ENCODE measurements around the gene SHROOM3. TPM values are rescaled to one million over a fixed set of nuclear protein-coding genes. Genes with fewer than 3 reads are reported as not detected.

SHROOM3 gene
- total and polyA plus RNA-seq, 2 donors (not counting 3 experiments of a cell fraction or from before 2014, with no cell fraction given): 2.7 to 6.7 TPM

GRCh38 chr4:76688619-76689144 is 253.7 kb downstream of the SHROOM3 start:
- FAIRE-seq (no peak), DNase-seq (ENCODE audit: low read depth, low spot score) (no peak)
- Histone ChIP-seq H3K4me1 (ENCODE audit: control insufficient read depth, extremely low read depth, insufficient read depth, low read length) (peaks cover 18% of the 10 kb centered on the region), H3K9me3 (replicated peaks; ENCODE audit: control insufficient read depth, insufficient read depth, low read length) (no peaks in the 10 kb centered on the region), H3K9ac (replicated peaks; ENCODE audit: extremely low read depth, insufficient read depth, low read length) (peak overlapping the region; percentile 79), H4K20me1 (replicated peaks; ENCODE audit: control insufficient read depth, extremely low read depth, insufficient read depth, low read length) (no peaks in the 10 kb centered on the region), H3K9me1 (replicated peaks; ENCODE audit: control insufficient read depth, extremely low read depth, insufficient read depth, low read length) (no peaks in the 10 kb centered on the region), H3K4me3 (replicated peaks in 1 of 3; ENCODE audit: insufficient read depth in 1 of 3, low read depth in 1 of 3, low read length in 3 of 3) (peak overlapping the region; percentile 41 to 73 (median 65)), H3K27ac (ENCODE audit: insufficient read depth, low read depth, low read length) (no peak overlapping the region), H3K79me2 (ENCODE audit: control insufficient read depth, insufficient read depth, low read length) (peaks cover 6% of the 10 kb centered on the region), H3K4me2 (ENCODE audit: insufficient read depth, low read length) (peak overlapping the region; percentile 86), H2AFZ (ENCODE audit: low read depth, low read length) (peak overlapping the region; percentile 67), H3K36me3 (ENCODE audit: control insufficient read depth in 2 of 2, extremely low read depth in 1 of 2, insufficient read depth in 2 of 2, low read length in 2 of 2) (no peaks in the 10 kb centered on the region), H3K27me3 (ENCODE audit: control insufficient read depth in 2 of 2, insufficient read depth in 2 of 2, low read length in 2 of 2) (no peaks in the 10 kb centered on the region)
- no TSS peak for BruUV-seq (replicated peaks)
- POLR2A ChIA-PET: interaction anchor here (0.5 kb wide), 1 partner anchor 11 kb away, joined by 3 read pairs; no protein-coding TSS in a partner anchor
- intact Hi-C loops (cut with micrococcal nuclease): loop anchor here (1.0 to 2.0 kb wide), 2 partner anchors 16 to 64 kb away; no protein-coding TSS in a partner anchor
- TF ChIP-seq, protein P1, sequence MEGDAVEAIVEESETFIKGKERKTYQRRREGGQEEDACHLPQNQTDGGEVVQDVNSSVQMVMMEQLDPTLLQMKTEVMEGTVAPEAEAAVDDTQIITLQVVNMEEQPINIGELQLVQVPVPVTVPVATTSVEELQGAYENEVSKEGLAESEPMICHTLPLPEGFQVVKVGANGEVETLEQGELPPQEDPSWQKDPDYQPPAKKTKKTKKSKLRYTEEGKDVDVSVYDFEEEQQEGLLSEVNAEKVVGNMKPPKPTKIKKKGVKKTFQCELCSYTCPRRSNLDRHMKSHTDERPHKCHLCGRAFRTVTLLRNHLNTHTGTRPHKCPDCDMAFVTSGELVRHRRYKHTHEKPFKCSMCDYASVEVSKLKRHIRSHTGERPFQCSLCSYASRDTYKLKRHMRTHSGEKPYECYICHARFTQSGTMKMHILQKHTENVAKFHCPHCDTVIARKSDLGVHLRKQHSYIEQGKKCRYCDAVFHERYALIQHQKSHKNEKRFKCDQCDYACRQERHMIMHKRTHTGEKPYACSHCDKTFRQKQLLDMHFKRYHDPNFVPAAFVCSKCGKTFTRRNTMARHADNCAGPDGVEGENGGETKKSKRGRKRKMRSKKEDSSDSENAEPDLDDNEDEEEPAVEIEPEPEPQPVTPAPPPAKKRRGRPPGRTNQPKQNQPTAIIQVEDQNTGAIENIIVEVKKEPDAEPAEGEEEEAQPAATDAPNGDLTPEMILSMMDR (IDR thresholded peaks at IDR 0.05; ENCODE audit: extremely low read depth in 1 of 2, insufficient read depth in 1 of 2, low read depth in 1 of 2, low read length in 2 of 2): no peak
- dilution Hi-C loops (cut with MboI; ENCODE audit: extremely low pct_ligation_motif_present, low sequenced_read_pairs): no loop called here
- CTCF ChIA-PET: interaction anchor here (1.0 to 1.6 kb wide), 10 partner anchors 9 to 356 kb away, joined by 3 to 5 read pairs (median 3); no protein-coding TSS in a partner anchor

DNA sequence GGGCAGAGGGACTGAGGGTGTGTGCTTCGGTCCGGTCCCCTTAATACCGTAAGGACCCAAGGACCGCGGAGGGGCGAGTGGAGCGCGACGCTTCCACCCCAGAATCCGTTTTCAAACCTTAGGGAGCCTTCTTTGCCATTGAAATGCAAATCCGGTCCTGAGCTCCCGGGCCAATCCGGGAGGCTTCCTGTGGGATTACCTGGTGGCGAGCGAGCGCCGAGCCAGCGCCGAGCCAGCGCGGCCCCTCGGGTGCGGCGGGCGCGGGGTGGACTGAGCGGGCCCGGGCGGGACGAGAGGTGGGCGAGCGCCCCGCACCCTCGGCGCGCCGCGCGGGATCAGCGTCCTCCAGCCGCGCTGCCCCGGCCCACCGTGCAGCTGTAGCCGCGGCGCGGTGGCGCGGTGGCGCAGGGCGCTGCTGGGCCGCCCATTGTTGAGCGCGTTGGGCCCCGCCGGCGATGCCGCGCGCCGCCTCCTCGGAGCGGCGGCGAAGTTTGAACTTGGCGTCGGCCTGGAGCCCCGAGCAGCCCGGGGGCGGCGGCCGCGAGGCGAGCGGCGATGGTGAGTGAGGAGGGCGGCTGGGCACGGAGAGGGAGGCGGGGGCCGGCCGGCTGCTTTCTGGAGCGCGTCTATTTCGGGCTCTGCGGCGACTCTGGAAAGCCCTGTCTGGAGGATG is 254.3 kb downstream of the SHROOM3 start:
- Histone ChIP-seq H3K36me3 (ENCODE audit: control insufficient read depth in 2 of 2, extremely low read depth in 1 of 2, insufficient read depth in 2 of 2, low read length in 2 of 2) (no peaks in the 10 kb centered on the region), H3K9me3 (replicated peaks; ENCODE audit: control insufficient read depth, insufficient read depth, low read length) (no peaks in the 10 kb centered on the region), H3K27me3 (ENCODE audit: control insufficient read depth in 2 of 2, insufficient read depth in 2 of 2, low read length in 2 of 2) (no peaks in the 10 kb centered on the region), H2AFZ (ENCODE audit: low read depth, low read length) (peak overlapping the region; percentile 67), H4K20me1 (replicated peaks; ENCODE audit: control insufficient read depth, extremely low read depth, insufficient read depth, low read length) (no peaks in the 10 kb centered on the region), H3K4me2 (ENCODE audit: insufficient read depth, low read length) (peak overlapping the region; percentile 86), H3K27ac (ENCODE audit: insufficient read depth, low read depth, low read length) (peak overlapping the region; percentile 40), H3K79me2 (ENCODE audit: control insufficient read depth, insufficient read depth, low read length) (peaks cover 6% of the 10 kb centered on the region), H3K4me3 (replicated peaks in 1 of 3; ENCODE audit: insufficient read depth in 1 of 3, low read depth in 1 of 3, low read length in 3 of 3) (peak overlapping the region; percentile 41 to 73 (median 65)), H3K9ac (replicated peaks; ENCODE audit: extremely low read depth, insufficient read depth, low read length) (peak overlapping the region; percentile 79), H3K9me1 (replicated peaks; ENCODE audit: control insufficient read depth, extremely low read depth, insufficient read depth, low read length) (no peaks in the 10 kb centered on the region), H3K4me1 (ENCODE audit: control insufficient read depth, extremely low read depth, insufficient read depth, low read length) (peaks cover 18% of the 10 kb centered on the region)
- intact Hi-C loops (cut with micrococcal nuclease) (loop anchor here (1.0 to 2.0 kb wide), 2 partner anchors 15 to 64 kb away; no protein-coding TSS in a partner anchor), dilution Hi-C loops (cut with MboI; ENCODE audit: extremely low pct_ligation_motif_present, low sequenced_read_pairs) (no loop called here)
- ChIA-PET CTCF (interaction anchor here (0.9 to 1.6 kb wide), 10 partner anchors 10 to 356 kb away, joined by 3 to 5 read pairs (median 3); no protein-coding TSS in a partner anchor), POLR2A (no interaction called here)
- FAIRE-seq (peak; percentile 15), DNase-seq (ENCODE audit: low read depth, low spot score) (peak; percentile 40)
- BruUV-seq (replicated peaks): no TSS peak
- TF ChIP-seq POLR2A (IDR thresholded peaks at IDR 0.05; ENCODE audit: low read depth, low read length) (no peak), JUN (IDR thresholded peaks at IDR 0.05; ENCODE audit: borderline replicate concordance, insufficient read depth, insufficient read length, low read depth) (no peak), POLR2AphosphoS5 (IDR thresholded peaks at IDR 0.05; ENCODE audit: insufficient read depth, low read depth, low read length) (peak; percentile 54), EZH2 (IDR thresholded peaks at IDR 0.05; ENCODE audit: borderline replicate concordance, low read depth, low read length, severe bottlenecking) (no peak), FOS (IDR thresholded peaks at IDR 0.05; ENCODE audit: borderline replicate concordance, insufficient read depth, low read length) (no peak)
- TF ChIP-seq, protein P1 (IDR thresholded peaks at IDR 0.05; ENCODE audit: extremely low read depth in 1 of 2, insufficient read depth in 1 of 2, low read depth in 1 of 2, low read length in 2 of 2): no peak

All from endothelial cell of umbilical vein (primary cell).